ENCODE data around the gene LUM. TPM values are rescaled to one million over a fixed set of nuclear protein-coding genes. Genes with fewer than 3 reads are reported as not detected.

The LUM gene, protein sequence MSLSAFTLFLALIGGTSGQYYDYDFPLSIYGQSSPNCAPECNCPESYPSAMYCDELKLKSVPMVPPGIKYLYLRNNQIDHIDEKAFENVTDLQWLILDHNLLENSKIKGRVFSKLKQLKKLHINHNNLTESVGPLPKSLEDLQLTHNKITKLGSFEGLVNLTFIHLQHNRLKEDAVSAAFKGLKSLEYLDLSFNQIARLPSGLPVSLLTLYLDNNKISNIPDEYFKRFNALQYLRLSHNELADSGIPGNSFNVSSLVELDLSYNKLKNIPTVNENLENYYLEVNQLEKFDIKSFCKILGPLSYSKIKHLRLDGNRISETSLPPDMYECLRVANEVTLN
- 10 to 100 TPM in 2 of 4 donors, 1 to 10 TPM in 2; 2.7 to 35.7 (median 14.0) TPM for total RNA-seq
- 10 to 100 TPM in 1 of 3 donors, 1 to 10 TPM in 2; 3.7 to 13.5 (median 5.3) TPM for polyA plus RNA-seq
- long read RNA-seq, donor 1, transcript LUM-201 (3 exons, 3,008 nt): major isoform, 13 of 14 reads
- long read RNA-seq, donor 1, partial matches to known transcripts: 1 of 14 reads
- long read RNA-seq, donor 1, other reads (novel, unspliced or antisense): 0 of 14 reads
- long read RNA-seq, donor 2, partial matches to known transcripts: 0 of 2 reads
- long read RNA-seq, donor 2, other reads (novel, unspliced or antisense): 0 of 2 reads

DNA sequence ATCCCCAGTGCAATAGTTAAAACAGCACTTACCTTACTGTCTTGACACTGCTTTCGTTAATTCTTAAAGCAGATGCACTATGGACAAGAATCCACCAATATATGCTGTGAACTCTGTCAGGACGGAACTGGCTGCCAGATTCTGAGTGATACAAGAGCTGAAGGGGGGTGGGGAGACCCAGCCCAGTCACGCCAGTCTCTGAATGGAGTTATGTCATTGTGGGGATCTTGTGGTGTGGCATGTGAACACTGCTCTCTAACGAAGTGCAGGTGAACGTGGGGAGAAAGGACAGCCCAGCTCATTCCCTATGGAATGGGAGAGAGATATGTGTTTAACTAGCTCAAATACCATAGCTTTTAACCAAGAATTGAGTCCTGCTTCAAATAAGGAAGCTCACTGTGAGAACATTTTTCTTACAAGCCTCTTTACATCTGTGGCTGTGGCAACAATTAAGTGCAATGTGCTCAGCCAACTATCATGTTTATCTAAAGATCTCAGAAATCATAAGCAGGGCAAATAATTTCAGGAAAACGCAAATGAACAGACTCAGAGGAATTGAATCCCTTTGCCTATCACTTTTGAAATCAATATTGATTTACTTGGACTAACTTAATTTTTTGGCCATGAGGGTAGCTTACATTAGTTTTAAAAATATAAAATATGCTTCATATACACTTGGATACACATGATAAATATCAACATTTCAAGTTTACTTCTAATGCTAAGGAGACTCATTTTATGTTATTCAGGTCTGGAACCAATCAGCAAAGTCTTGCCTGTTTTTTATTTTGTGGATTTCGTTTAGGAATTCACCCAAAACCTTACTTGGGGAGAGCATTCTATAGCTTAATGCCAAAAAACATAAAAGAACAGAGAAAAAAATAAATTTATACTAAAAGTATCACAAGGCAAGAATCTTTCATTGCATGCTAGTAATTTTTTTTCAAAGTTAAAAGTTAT, at the start of gene LUM:
Gene LUM, minus strand, starts transcription at position 129 of the 960 bp plus-strand sequence. CDS start 2,515 bp downstream, outside the sequence.
- ATAC-seq (peak in 1 of 4 donors; percentile 29), DNase-seq (peak; percentile 25 to 47)
- TF ChIP-seq CTCF (IDR thresholded peaks at IDR 0.05): no peak
- Histone ChIP-seq H3K27me3 (ENCODE audit: insufficient read depth in 3 of 3, low read length in 2 of 3) (no peaks in the 10 kb centered on the region), H3K36me3 (ENCODE audit: insufficient read depth in 1 of 2, low read depth in 1 of 2) (no peaks in the 10 kb centered on the region), H3K9me3 (no peaks in the 10 kb centered on the region), H3K27ac (no peak within 1 kb of the TSS), H3K4me1 (no peaks in the 10 kb centered on the region), H3K4me3 (peak within 1 kb of the TSS; percentile 36)
- intact Hi-C loops (cut with DNase I): loop anchor here in 1 of 2 donors (10.0 kb wide), 1 partner anchor 137 kb away; no protein-coding TSS in a partner anchor
- 30 to 31% (median 30%) methylated on average over 7 of the region's 7 CpGs for WGBS, 3 donors

DNA sequence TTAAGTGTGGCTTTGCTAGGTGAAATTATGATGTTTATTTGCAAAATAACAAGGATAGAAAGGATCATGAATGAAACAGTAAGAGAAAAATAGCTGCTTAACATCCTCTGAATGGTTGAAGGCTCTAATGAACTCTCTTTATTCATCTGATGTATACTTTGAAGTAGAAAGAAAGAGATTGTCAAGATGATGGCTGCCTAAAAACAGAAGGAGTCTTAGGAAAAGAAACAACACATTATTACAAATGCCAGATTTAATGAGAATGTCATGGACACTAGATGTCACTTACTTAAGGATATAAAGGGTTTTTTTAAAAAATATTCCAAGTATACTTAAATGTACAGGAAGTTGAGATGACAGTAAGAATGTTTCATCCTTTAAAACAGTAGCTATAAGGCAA, 49.7 kb upstream of the LUM start:
- H3K36me3 ChIP-seq (ENCODE audit: insufficient read depth in 1 of 2, low read depth in 1 of 2): no peaks in the 10 kb centered on the region
- no peaks in the 10 kb centered on the region for H3K4me1 ChIP-seq
- no peak overlapping the region for H3K27ac ChIP-seq
- H3K27me3 ChIP-seq (ENCODE audit: insufficient read depth in 3 of 3, low read length in 2 of 3): no peaks in the 10 kb centered on the region
- intact Hi-C loops (cut with DNase I): no loop called here
- no peaks in the 10 kb centered on the region for H3K9me3 ChIP-seq
- DNase-seq: no peak
- no peak for TF ChIP-seq CTCF (IDR thresholded peaks at IDR 0.05)
- ATAC-seq: no peak
- no peak overlapping the region for H3K4me3 ChIP-seq

- 56 to 69% (median 66%) methylated on average over 2 of the region's 2 CpGs for WGBS, 3 donors
- no peak for ATAC-seq
- H3K36me3 ChIP-seq (ENCODE audit: insufficient read depth in 1 of 2, low read depth in 1 of 2): no peaks in the 10 kb centered on the region
- H3K9me3 ChIP-seq: no peaks in the 10 kb centered on the region
- H3K4me1 ChIP-seq: no peaks in the 10 kb centered on the region
- H3K4me3 ChIP-seq: no peak overlapping the region
- no peaks in the 10 kb centered on the region for H3K27me3 ChIP-seq (ENCODE audit: insufficient read depth in 3 of 3, low read length in 2 of 3)
- DNase-seq: no peak
- TF ChIP-seq CTCF (IDR thresholded peaks at IDR 0.05): no peak
- no peak overlapping the region for H3K27ac ChIP-seq
- intact Hi-C loops (cut with DNase I): no loop called here
These were observed 44.7 kb upstream of the LUM start for GRCh38 chr12:91155990-91156389.

GRCh38 chr12:91154131-91154530, 42.8 kb upstream of the LUM start:
- intact Hi-C loops (cut with DNase I): no loop called here
- no peak overlapping the region for H3K27ac ChIP-seq
- H3K4me3 ChIP-seq: no peak overlapping the region
- WGBS, 3 donors: 67 to 70% (median 68%) methylated on average over 3 of the region's 3 CpGs
- H3K27me3 ChIP-seq (ENCODE audit: insufficient read depth in 3 of 3, low read length in 2 of 3): no peaks in the 10 kb centered on the region
- no peaks in the 10 kb centered on the region for H3K4me1 ChIP-seq
- H3K9me3 ChIP-seq: no peaks in the 10 kb centered on the region
- no peaks in the 10 kb centered on the region for H3K36me3 ChIP-seq (ENCODE audit: insufficient read depth in 1 of 2, low read depth in 1 of 2)
- no peak for DNase-seq
- TF ChIP-seq CTCF (IDR thresholded peaks at IDR 0.05): no peak
- no peak for ATAC-seq
